ENCODE measurements around the gene PEX26. TPM values are rescaled to one million over a fixed set of nuclear protein-coding genes. Genes with fewer than 3 reads are reported as not detected.

Gene PEX26
- total RNA-seq, 2 donors from 2014 or later = 43.1 to 45.7 TPM

DNA sequence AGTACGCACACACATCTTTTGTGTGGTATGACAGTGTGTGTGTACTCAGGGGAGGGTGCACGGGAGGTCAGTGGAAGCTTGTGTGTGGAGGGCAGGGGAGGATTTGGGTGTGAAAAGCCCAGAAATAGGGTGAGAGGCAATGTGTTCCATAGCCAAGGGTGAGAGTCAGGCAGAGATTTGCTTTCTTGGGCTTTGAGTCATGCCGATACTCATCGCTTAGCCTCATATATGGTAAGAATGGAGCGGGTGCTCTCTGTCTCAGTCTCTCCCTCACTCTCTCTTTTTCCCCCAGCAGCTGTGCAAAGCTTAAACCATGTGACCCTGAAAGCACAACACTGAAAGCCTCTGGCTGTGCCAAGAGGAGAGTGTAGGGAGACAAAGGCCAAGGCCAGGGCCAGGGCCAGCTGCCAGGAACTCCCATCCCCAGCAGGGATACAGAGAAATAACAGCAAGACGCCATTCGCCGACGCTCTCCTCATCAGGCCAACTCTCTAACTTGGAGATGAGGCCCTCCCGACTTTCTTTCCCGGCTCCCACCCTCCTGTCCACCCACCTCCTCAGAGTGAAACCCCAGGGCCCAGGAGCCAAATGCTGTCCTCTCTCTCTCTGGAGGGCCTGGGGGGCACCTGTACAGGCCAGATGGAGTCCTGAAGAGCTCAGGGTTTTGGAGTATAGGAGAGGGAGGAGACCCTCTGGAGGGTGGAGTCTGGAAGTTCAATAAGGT lies 33.1 kb upstream of the PEX26 start:
- peaks cover 15% of the 10 kb centered on the region for H3K9me3 Mint-ChIP-seq
- TF ChIP-seq, protein P1, sequence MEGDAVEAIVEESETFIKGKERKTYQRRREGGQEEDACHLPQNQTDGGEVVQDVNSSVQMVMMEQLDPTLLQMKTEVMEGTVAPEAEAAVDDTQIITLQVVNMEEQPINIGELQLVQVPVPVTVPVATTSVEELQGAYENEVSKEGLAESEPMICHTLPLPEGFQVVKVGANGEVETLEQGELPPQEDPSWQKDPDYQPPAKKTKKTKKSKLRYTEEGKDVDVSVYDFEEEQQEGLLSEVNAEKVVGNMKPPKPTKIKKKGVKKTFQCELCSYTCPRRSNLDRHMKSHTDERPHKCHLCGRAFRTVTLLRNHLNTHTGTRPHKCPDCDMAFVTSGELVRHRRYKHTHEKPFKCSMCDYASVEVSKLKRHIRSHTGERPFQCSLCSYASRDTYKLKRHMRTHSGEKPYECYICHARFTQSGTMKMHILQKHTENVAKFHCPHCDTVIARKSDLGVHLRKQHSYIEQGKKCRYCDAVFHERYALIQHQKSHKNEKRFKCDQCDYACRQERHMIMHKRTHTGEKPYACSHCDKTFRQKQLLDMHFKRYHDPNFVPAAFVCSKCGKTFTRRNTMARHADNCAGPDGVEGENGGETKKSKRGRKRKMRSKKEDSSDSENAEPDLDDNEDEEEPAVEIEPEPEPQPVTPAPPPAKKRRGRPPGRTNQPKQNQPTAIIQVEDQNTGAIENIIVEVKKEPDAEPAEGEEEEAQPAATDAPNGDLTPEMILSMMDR (conservative IDR thresholded peaks at IDR 0.05) = no peak

DNA sequence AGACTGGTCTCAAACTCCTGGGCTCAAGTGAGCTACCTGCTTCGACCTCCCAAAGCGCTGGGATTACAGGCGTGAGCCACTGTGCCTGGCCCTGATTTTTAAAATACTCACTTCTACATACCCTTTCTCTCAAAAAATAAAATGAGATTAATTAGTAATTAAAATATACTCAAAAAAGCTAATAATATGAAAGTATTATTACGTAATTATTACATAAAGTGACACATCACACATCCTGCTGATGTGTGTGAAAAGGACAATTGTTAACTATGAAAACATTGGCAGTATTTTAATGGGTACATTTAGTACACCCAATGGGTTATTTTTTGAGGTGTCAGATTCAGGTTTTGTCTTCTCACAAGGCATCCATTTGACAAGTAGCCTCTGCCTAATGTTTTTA lies 32.0 kb upstream of the PEX26 start:
- H3K27ac Mint-ChIP-seq = no peak overlapping the region
- peaks cover 8% of the 10 kb centered on the region for H3K27me3 Mint-ChIP-seq (ENCODE audit: insufficient read depth)
- no peaks in the 10 kb centered on the region for H3K4me1 ChIP-seq (ENCODE audit: control insufficient read depth, insufficient read depth, low read length)
- no peaks in the 10 kb centered on the region for H3K36me3 Mint-ChIP-seq (ENCODE audit: low read depth)
- no peak for DNase-seq
- H3K36me3 ChIP-seq (ENCODE audit: control insufficient read depth, insufficient read depth, low read length) = no peaks in the 10 kb centered on the region
- TF ChIP-seq, protein P1 (conservative IDR thresholded peaks at IDR 0.05) = no peak
- no peak overlapping the region for H3K4me3 ChIP-seq (ENCODE audit: low read length)
- H3K27me3 ChIP-seq (ENCODE audit: control insufficient read depth, insufficient read depth, low read length, poor library complexity, severe bottlenecking) = no peaks in the 10 kb centered on the region
- no peak overlapping the region for H3K27ac ChIP-seq (ENCODE audit: low read depth, low read length)
- WGBS, 2 experiments (ENCODE audit: insufficient coverage in 1 of 2, insufficient read length in 1 of 2) = 90 to 100% methylated on average over 1 to 3 of the region's 4 CpGs
- no peak overlapping the region for H3K9ac ChIP-seq (ENCODE audit: extremely low read depth, low read length, poor library complexity, severe bottlenecking)
- no peaks in the 10 kb centered on the region for H3K4me1 Mint-ChIP-seq
- peaks cover 10% of the 10 kb centered on the region for H3K9me3 Mint-ChIP-seq
- no peaks in the 10 kb centered on the region for H3K9me3 ChIP-seq (ENCODE audit: control insufficient read depth, low read length)
- no peak overlapping the region for H3K4me3 Mint-ChIP-seq

More for the DNA sequence above, 33.1 kb upstream of the PEX26 start:
- Histone ChIP-seq H3K4me3 (ENCODE audit: low read length) (no peak overlapping the region), H3K27me3 (ENCODE audit: control insufficient read depth, insufficient read depth, low read length, poor library complexity, severe bottlenecking) (no peaks in the 10 kb centered on the region), H3K4me1 (ENCODE audit: control insufficient read depth, insufficient read depth, low read length) (no peaks in the 10 kb centered on the region), H3K27ac (ENCODE audit: low read depth, low read length) (no peak overlapping the region), H3K9me3 (ENCODE audit: control insufficient read depth, low read length) (no peaks in the 10 kb centered on the region), H3K9ac (ENCODE audit: extremely low read depth, low read length, poor library complexity, severe bottlenecking) (no peak overlapping the region), H3K36me3 (ENCODE audit: control insufficient read depth, insufficient read depth, low read length) (no peaks in the 10 kb centered on the region)
- DNase-seq = no peak
- H3K4me1 Mint-ChIP-seq = no peaks in the 10 kb centered on the region
- H3K27ac Mint-ChIP-seq = no peak overlapping the region
- 88 to 89% methylated on average over 10 to 11 of the region's 11 CpGs for WGBS, 2 experiments (ENCODE audit: insufficient coverage in 1 of 2, insufficient read length in 1 of 2)
- no peaks in the 10 kb centered on the region for H3K36me3 Mint-ChIP-seq (ENCODE audit: low read depth)
- H3K27me3 Mint-ChIP-seq (ENCODE audit: insufficient read depth) = peaks cover 8% of the 10 kb centered on the region
- H3K4me3 Mint-ChIP-seq = no peak overlapping the region

DNA sequence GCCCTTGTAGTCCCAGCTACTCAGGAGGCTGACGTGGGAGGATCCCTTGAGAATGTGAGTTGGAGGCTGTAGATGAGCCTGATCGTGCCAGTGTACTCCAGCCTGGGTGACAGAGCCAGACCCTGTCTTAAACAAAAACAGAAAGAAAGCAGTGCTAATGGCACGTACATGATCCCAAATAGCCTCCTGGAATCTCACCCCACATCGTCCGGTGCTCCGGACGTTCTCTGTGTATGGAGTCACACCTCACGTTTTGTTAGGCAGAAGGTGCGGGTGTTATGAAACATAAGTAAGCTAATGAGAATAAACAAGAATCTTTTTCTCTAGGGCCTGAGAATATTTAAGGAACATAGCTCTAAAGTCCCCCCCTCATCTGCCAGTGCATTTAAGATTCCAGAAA lies 29.7 kb upstream of the PEX26 start:
- TF ChIP-seq, protein P1 (conservative IDR thresholded peaks at IDR 0.05) = no peak
- DNase-seq = no peak
- H3K4me3 Mint-ChIP-seq = no peak overlapping the region
- no peaks in the 10 kb centered on the region for H3K36me3 Mint-ChIP-seq (ENCODE audit: low read depth)
- no peaks in the 10 kb centered on the region for H3K4me1 Mint-ChIP-seq
- peaks cover 8% of the 10 kb centered on the region for H3K27me3 Mint-ChIP-seq (ENCODE audit: insufficient read depth)
- no peaks in the 10 kb centered on the region for H3K9me3 ChIP-seq (ENCODE audit: control insufficient read depth, low read length)
- no peaks in the 10 kb centered on the region for H3K27me3 ChIP-seq (ENCODE audit: control insufficient read depth, insufficient read depth, low read length, poor library complexity, severe bottlenecking)
- H3K27ac ChIP-seq (ENCODE audit: low read depth, low read length) = no peak overlapping the region
- no peak overlapping the region for H3K27ac Mint-ChIP-seq
- no peaks in the 10 kb centered on the region for H3K4me1 ChIP-seq (ENCODE audit: control insufficient read depth, insufficient read depth, low read length)
- 92% methylated on average over 6 to 9 of the region's 9 CpGs for WGBS, 2 experiments (ENCODE audit: insufficient coverage in 1 of 2, insufficient read length in 1 of 2)
- H3K9ac ChIP-seq (ENCODE audit: extremely low read depth, low read length, poor library complexity, severe bottlenecking) = no peak overlapping the region
- peaks cover 10% of the 10 kb centered on the region for H3K9me3 Mint-ChIP-seq
- no peak overlapping the region for H3K4me3 ChIP-seq (ENCODE audit: low read length)
- no peaks in the 10 kb centered on the region for H3K36me3 ChIP-seq (ENCODE audit: control insufficient read depth, insufficient read depth, low read length)

Measured in endodermal cell (in vitro differentiated cells).